AG10803 (cell line): ENCODE measurements around the gene PAQR6.

ENCODE experiments used
- DNase-seq: peaks from one replicate; pipeline ENCODE4 v3.0.0; 2010; ENCODE audit warnings: low read depth
- H3K4me3 ChIP-seq: 2 replicates; pipeline ENCODE4 v1.5.1; 2011; ENCODE audit warnings: mild to moderate bottlenecking, low read length, control low read depth
- TF ChIP-seq, protein P1 (sequence below): conservative IDR thresholded peaks from 2 replicates; pipeline ENCODE4 v1.5.1; 2011; ENCODE audit warnings: mild to moderate bottlenecking, low read length, control low read depth, inconsistent platforms

PAQR6 gene

GRCh38 chr1:156253634-156254033 lies 5.8 kb upstream of the PAQR6 start:
- DNase-seq = no peak
- TF ChIP-seq, protein P1, sequence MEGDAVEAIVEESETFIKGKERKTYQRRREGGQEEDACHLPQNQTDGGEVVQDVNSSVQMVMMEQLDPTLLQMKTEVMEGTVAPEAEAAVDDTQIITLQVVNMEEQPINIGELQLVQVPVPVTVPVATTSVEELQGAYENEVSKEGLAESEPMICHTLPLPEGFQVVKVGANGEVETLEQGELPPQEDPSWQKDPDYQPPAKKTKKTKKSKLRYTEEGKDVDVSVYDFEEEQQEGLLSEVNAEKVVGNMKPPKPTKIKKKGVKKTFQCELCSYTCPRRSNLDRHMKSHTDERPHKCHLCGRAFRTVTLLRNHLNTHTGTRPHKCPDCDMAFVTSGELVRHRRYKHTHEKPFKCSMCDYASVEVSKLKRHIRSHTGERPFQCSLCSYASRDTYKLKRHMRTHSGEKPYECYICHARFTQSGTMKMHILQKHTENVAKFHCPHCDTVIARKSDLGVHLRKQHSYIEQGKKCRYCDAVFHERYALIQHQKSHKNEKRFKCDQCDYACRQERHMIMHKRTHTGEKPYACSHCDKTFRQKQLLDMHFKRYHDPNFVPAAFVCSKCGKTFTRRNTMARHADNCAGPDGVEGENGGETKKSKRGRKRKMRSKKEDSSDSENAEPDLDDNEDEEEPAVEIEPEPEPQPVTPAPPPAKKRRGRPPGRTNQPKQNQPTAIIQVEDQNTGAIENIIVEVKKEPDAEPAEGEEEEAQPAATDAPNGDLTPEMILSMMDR = no peak
- no peak overlapping the region for H3K4me3 ChIP-seq

DNA sequence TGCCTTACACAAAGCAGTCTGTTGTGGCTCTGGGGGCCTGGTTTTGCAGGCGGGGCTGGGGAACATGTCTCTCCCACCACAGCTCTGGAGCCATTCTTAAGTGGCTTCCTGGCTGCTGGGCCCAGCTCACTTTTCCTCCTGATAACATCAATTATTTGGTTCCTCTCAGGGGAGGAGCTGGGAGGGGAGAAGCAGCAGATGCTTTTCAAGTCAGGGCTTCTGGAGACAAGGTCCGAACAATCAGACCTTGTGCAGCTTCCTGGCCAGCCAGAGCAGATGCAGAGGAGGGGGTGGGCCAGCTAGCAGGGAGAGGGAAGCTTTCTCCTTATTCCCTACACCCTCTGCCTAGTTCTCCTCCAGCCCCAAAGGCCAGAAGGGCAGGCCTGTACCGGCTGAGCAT lies 3.7 kb upstream of the PAQR6 start:
- TF ChIP-seq, protein P1 = no peak
- H3K4me3 ChIP-seq = no peak overlapping the region
- DNase-seq = no peak

DNA sequence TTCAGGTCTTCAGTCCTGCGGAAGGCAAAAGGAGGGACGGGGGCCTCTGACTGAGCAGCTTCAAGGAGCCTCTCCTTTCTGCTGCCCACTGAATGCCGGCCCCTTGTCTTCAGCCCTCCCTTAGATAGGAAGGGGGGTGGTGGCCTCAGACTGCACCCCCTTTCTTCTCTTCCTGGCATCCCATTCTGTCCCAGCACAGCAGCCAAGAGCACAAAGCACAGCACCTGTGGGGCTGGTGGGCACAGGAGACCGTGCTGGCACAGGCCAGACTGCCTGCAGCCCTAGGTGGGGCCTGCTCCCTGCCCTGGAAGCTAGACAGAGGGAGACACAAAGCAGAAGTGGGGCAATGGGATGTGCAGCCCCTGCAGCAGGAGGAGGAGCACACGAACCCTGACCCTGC lies 1.7 kb upstream of the PAQR6 start:
- H3K4me3 ChIP-seq = no peak overlapping the region
- TF ChIP-seq, protein P1 = no peak
- no peak for DNase-seq

- TF ChIP-seq, protein P1 = no peak
- H3K4me3 ChIP-seq = no peak overlapping the region
- no peak for DNase-seq
These were observed 447 bp upstream of the PAQR6 start for GRCh38 chr1:156248323-156248683.

DNA sequence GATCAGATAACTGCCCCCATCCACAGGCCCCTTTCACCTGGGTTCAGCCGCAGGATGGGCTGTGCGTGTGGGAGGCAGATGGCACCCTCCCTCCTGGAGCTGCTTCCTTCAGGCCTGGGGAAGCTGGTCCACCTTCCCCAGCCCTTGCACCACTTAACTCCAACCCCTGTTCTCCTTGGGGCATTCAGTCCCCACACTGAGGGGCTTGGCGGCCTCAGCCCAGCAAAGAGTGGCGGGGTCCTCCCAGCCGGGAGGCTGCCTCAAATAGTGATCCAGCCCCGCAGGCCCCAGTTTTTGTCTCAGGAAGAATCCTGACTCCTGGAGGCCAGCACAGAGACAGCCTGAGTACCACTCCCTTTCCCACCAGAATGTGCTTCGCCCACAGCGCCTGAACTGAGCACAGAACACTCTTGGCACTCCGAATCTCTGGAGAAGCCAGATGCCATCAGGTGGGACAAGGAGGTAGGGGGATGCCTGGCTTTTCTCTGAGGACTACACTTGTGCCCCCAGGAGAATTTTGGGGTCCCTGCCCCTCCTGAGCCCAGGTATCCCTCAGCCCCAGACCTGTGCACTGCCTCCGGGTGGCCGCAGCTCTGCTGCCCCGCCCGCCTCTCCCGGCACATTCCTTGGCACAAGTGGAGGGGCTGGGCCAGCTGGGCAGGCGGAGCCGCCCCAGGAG lies 936 bp downstream of the PAQR6 start:
- TF ChIP-seq, protein P1 = no peak
- H3K4me3 ChIP-seq = no peak overlapping the region
- no peak for DNase-seq

- no peak for DNase-seq
- no peak overlapping the region for H3K4me3 ChIP-seq
- TF ChIP-seq, protein P1 = no peak
These were observed 1.5 kb downstream of the PAQR6 start for GRCh38 chr1:156246241-156246780.

- TF ChIP-seq, protein P1 = no peak
- no peak overlapping the region for H3K4me3 ChIP-seq
- DNase-seq = no peak
These were observed 2.2 kb downstream of the PAQR6 start for GRCh38 chr1:156245451-156246232.
